ENCODE data around the gene CPSF4L.
A peak's percentile ranks its signal among the peaks of the same experiment; 100 is the strongest.

CPSF4L gene

DNA sequence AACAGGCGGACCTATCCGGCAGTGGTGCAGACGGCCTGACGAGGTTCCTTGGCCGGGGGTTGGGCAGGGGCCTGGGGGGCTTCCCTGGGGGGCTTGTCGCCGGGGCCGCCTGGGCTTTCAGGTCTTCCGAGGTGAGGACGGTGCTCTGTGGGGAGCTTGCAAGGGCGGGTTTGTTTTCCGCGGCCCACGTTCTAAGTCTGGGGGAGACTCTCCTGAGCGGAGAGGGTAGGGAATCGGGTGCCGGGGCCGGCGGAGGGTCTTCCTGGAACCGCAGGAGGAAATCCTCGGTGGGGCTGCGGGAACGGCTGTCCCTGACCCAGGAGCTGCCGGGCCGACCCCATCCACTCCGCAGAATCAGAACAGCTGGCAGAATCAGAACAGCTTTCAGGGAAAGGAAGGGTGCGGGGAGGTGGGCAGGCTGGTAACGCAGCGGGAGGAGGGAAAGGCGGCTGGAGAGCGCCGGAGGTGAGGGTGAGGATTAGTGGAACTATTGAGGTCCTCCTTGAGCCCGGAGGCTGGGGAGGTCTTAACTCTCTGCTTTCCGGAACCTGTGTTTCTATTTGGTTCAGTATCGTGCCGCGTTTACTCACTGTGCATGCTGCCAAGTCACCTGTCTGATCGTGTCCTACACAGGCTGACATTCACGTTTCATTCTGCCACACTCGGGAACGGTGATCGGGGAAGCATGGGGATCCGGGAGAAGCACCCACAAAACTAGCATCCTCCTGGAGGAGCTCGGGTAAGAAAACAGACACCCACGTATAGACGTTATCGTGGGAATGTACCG is 28.9 kb downstream of the CPSF4L start:
- no peak for FAIRE-seq
- DNase-seq (ENCODE audit: low spot score): peak; percentile 76

DNA sequence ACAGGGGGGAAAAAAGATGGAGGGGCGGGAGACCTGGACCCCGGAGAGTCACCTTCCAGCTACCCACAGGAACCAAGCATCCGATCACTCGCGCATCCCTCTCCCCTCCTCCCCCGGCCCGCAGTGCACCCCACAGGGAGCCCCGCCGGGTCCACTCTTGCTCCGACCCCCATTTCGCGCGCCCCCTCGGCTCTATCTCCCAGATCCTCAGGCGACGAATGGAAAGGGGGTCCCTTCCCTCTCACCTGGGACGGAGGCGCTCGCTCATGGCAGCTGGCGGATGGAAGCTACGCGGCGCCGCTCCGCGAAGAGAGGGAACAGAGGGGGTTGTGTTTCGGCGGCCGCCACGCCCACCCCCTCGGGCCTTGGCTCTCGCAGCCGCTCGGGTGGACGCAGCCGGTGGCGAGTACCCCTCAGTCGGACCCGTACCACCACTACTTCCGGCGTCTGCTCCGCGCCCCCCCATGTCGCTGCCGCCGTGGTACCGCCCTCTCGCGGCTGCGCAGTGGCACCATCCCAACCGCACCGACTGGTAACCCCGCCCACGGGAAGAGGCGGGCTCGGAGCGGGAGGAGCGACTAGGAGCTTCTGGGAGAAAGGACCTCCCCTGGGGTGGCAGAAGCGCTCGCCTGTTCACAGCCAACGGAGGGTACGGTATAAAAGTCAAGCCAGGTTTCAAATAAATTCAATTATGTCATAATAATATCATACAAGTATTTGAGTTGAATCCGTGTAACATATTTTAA is 29.7 kb downstream of the CPSF4L start:
- peak; percentile 100 for DNase-seq (ENCODE audit: low spot score)
- peak; percentile 95 for FAIRE-seq

DNA sequence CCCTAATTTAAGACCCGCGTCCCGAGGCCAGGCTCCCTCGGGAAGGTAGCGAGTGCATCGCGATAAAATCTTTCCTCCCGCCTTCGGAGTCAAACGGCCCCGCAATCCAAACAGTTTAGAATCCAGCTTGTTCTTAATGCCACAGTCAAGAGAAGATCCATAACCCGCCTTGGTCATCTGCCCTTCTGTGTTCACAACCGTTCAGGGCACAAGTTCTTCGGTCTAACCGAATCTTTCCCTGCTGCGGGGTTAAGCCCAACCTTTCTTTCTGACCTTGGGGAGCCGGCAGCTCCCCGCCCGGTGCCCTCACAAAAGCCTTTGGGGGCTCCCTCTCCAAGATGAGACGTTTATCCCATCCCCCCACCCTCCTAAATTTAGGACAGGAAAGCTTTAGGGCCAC is 30.3 kb downstream of the CPSF4L start:
- DNase-seq (ENCODE audit: low spot score): peak; percentile 44
- no peak for FAIRE-seq

DNA sequence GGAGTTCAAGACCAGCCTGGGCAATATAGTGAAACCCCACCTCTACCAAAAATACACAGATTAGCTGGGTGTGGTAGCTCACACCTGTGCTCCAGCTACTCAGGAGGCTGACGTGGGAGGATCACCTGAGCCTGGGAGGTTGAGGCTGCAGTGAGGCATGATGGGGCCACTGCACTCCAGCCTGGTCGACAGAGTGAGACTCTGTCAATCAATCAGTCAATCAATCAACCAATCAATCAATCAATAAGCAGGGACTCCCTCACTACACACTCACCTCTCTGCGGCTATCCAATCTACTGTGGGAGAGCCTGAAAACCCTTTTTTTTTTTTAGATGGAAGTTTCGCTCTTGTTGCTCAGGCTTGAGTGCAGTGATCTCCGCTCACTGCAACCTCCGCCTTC is 31.6 kb downstream of the CPSF4L start:
- no peak for DNase-seq (ENCODE audit: low spot score)
- no peak for FAIRE-seq

DNA sequence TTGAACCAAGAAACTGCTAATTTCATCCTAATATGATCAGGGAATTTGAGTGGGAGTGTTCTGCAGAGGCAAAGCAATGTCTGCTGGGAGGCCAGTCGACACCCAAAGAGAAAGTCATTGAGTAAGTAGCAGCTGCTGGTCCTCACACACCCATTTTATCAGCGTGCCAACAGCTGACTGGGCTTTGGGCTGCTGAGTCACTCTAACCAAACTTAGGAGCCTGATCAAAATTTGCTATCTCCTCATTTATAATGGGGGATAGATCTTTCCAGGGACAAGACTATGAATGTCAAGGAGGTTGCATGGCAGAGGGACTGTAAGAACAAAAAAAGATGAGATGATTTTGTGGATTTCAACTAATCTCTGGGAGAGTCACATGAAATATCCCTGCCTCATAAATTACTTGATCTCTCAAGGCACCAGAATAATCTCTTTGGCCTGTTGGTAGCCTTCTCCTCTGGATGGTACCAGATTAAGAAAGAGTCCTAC is 32.9 kb downstream of the CPSF4L start:
- peak; percentile 85 for DNase-seq (ENCODE audit: low spot score)
- no peak for FAIRE-seq

DNA sequence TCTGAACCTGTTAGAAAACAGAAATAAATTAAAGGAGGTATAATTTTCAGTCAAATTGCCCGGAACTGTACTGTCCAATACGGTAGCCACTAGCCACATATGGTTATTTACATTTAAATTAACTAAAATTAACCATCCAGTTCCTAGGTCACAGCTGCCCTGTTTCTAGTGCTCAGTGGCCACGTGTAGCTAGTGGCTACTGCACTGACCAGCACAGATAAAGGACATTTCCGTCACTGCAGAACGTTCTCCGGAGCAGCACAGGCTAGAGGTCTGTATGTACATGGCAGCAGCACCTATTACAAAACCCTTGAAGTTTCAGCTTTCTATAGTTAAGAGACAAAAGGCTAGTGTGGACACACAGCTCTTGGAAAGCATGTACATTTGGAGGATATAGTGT is 33.7 kb downstream of the CPSF4L start:
- no peak for DNase-seq (ENCODE audit: low spot score)

DNA sequence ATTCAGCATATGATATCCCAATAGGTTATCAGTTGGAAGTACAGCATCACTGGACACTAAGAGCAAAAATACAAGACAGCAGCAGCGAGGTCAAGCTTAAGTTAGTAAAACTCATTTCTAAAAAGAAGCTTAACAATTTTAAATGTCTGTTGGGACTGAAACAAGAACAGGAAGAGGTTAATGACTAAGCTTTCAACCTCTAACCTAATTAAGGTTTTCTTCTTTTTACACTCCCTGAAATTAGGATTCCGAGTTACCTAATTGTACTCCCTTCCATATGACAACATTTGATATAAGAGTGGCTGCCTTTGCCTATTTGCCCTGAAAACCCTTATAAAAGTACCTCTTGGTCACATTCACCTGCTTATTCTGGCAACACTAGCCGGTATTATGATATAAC is 34.3 kb downstream of the CPSF4L start:
- FAIRE-seq (no peak), DNase-seq (ENCODE audit: low spot score) (no peak)

More for the DNA sequence above, 33.7 kb downstream of the CPSF4L start:
- FAIRE-seq: no peak

DNA sequence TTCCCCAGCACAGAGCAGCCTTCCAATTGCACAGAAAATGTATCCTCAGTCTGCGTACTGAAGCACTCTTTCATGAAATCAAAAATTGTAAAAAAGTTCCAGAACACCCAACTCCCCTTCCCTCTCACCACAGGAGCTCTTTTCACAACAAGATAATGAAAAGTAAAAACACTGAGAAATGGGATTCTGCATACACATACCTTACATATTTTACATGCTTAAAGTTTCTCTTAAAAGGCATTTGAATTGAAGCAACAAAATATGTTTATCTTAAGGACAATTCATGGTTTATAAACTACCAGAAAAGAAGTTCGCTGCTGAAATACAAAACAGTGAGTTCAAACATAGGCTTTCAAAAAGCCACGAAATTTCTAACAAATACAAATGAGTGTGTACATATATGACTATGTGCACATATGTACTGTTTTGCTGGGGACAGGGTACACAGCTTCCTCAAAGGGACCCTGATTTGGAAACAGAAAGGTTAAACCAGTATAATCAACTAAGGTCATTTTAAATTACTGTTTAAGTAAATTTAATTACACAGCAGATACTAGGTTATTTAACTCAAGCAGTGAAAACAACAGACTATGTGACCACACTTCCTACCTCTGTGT is 35.0 kb downstream of the CPSF4L start:
- no peak for DNase-seq (ENCODE audit: low spot score)
- no peak for FAIRE-seq

DNA sequence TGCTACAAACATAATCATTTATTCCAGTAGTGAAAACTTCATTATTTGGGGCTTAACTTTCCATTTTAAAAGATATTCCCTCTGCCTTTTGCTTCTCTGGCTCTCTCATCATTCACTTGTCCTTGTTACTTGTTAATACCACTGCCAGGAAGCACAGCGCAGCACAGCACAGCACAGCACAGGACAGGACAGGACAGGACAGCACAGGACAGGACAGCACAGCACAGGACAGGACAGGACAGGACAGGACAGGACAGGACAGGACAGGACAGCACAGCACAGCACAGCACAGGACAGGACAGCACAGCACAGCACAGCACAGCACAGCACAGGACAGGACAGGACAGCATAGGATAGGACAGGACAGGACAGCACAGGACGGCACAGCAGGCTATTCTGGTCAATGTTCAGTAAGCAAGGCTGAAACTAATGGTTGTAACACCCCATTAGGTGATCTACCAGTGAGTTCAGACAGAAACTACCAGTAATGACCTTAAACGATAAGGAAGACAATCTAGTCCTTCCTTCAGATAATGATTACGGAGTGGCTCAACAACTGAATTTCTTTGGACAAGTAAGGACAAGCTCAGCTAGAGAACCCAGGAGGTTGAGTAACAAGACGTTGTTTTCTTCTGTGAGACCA is 36.9 kb downstream of the CPSF4L start:
- no peak for DNase-seq (ENCODE audit: low spot score)
- peak; percentile 84 for FAIRE-seq

DNA sequence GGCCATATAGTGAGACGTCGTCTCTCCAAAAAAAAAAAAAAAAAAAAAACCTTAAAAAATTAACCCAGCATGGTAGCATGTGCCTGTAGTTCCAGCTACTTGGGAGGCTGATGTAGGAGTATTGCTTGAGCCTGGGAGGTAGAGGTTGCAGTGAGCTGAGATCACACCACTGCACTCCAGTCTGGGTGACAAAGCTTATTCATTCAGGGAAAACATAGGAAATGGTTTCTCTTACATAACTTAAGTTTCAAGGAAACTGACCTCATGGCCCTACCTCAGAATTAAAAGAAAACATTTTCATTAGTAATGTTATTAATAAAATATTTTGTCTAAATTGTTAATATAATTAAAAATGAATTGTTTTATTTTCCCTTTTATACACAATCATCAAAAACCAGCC is 37.4 kb downstream of the CPSF4L start:
- DNase-seq (ENCODE audit: low spot score) (no peak), FAIRE-seq (no peak)

DNA sequence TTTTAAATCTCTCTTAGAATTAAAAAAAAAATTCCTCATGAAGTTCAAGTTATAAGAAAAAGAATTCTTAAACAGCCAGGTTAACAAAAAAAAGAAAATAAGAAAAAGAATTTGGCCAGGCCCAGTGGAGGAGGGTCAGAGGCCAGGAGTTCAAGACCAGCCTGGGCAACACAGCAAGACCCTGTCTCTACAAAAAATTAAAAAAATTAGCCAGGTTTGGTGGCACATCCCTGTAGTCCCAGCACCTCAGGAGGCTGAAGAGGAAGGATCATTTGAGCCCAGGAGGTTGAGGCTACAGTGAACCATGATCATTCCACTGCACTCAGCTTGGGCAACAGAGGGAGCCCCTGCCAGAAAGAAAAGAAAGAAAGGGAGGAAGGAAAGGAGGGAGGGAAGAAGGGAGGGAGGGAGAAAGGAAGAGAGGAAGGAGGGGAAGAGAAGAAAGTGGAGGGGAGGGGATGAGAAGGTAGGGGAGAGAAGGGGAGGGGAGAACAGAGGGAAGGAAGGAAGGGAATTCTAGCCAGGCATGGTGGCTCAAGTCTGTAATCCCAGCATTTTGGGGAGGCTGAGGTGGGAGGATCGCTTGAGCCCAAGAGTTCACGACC is 38.0 kb downstream of the CPSF4L start:
- no peak for DNase-seq (ENCODE audit: low spot score)
- no peak for FAIRE-seq

DNA sequence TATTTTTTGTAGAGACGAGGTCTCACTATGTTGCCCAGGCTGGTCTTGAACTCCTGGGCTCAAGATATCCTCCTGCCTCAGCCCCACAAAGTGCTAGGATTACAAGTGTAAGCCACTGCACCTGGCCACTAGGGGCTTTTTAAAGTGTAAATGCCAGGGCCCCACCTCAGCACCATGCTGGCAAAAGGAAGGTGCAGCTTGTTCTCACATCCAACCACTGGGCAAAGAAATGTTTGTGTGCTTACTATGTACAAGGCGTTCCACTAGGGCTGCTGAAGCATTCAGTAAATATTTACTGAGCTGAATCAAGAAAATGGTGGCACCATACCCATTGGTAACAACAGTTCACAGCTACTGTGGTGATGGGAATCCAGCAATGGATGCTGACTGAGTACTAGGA is 46.2 kb downstream of the CPSF4L start:
- FAIRE-seq (peak; percentile 56), DNase-seq (ENCODE audit: low spot score) (no peak)

DNA sequence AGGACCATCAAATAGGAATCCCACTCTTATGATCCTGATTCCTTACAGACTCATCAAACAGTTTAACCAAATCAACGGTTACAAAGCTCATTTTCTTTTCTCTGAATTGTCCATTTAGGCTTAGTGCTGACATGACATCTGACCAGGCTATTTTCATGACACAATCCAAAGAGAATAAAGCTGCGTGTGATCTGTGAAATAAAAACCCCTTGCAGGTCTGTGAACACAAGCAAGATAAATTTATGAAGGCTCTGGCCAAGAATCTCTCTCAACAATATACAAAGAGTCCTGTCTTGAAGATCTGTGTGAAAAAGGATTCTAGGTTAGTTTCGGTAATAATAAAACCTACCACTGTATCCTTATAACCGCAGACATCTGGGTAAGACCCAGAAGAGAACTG is 46.8 kb downstream of the CPSF4L start:
- DNase-seq (ENCODE audit: low spot score) (no peak), FAIRE-seq (no peak)

DNA sequence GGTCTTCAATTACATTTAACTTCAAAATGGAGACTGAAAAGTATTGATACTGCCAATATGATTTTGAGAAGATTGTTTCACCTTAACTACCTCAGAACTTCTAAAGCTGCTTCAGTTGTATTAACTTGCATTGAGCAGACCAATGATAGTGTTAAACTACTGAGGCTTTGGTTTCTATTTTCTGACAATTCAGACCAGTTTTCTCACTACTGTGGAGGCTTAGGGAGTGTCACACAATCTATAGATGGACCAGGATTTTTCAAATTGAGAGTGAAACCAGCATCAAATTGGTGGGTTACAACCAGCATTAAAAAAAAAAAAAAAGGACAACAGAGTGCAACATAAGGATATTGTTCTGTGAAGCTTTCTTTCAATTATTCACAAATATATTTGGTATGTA is 47.7 kb downstream of the CPSF4L start:
- FAIRE-seq (no peak), DNase-seq (ENCODE audit: low spot score) (no peak)

DNA sequence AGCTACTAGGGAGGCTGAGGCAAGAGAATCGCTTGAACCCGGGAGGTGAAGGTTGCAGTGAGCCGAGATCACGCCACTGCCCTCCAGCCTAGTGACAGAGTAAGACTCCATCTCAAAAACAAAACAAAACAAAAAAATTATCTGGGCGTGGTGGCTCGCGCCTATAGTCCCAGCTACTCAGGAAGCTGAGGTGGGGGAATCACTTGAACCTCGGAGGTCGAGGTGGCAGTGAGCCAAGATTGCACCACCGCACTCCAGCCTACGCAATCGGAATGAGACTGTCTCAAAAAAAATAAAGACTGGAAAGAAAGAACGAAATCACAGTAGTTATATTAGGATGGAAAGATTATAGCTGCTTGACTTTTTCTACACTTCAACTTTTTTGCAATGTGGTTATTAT is 49.9 kb downstream of the CPSF4L start:
- FAIRE-seq (no peak), DNase-seq (ENCODE audit: low spot score) (no peak)

DNA sequence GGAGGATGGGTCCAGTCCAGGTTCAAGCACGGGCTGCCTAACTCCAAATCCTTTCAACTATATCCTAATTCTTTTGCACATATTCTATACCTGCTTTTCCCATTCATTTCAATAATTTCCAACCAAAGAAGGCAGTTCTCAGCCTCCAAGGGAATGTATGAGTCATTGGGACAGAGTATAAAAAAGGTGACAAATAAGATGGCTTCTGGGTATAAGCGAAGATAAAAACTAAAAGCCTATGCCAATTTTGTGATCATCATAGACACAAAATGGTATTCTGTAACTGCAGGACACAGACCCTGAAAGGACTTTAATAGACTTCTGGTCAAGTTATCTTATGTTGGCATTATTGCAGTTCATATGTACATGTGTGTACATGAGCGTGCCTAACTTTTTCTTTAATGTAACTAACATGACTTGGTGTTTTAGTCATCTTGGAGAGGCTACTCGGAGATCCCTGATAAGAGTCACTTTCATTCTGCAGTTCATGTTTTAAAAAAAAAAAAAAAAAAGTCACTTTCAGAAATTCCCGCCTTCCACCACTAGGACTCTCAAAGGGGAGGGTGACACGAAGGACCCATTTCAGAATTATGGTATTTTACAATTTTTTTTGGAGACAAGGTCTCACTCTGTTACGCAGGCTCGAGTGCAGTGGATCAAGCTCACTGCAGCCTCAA is 51.5 kb downstream of the CPSF4L start:
- DNase-seq (ENCODE audit: low spot score) (peak; percentile 63), FAIRE-seq (no peak)

DNA sequence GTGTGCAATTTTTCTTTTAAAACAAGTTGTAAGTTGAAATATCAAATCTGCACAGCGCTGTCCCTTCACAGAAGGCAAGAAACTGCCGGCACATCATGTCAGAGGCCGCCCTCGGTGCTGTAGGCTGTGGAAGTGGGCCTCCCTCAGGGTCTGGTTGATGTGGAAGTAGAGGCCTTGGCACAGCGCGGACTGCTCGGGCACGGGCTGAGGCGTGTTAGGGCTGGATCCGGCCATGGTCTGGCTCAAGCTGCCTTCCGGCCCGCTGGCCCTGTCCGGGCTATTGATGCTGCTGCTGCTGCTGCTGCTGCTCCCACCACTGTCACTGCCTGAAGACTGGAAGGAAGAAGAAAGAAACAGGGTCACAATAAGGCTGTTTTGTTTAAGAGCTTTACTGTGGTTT is 52.2 kb downstream of the CPSF4L start:
- no peak for DNase-seq (ENCODE audit: low spot score)
- FAIRE-seq: no peak

DNA sequence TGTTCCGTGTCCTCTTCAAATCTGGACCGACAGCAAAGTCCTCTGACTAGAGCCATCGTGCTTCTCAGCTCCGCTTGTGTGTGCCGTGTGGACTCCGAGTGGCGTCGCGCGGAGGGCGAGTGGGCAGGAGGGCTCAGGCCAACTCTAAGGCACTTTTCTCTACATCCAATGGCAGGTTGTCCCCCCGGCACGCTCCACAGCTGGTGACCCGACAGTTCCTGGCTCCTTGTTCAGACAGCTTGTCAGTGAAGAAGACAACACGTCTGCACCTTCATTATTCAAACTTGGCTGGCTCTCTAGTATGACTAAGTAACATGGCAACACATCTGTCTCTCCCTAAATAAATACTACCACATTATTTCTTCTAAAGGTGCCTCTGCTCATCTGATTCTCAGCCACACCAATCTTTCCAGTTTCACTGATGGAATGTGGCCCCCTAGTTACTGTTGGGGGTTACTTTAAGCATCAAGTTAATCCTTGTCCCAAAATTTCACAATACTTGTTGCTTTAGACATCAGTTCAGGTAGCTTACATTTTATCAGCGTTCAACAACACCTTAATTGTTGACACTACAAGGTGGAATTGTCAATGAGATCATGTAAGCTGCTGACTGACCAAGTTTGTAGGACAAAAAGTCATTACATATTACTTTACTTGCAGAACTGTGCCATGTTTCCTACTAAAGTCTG is 53.4 kb downstream of the CPSF4L start:
- FAIRE-seq (no peak), DNase-seq (ENCODE audit: low spot score) (no peak)

DNA sequence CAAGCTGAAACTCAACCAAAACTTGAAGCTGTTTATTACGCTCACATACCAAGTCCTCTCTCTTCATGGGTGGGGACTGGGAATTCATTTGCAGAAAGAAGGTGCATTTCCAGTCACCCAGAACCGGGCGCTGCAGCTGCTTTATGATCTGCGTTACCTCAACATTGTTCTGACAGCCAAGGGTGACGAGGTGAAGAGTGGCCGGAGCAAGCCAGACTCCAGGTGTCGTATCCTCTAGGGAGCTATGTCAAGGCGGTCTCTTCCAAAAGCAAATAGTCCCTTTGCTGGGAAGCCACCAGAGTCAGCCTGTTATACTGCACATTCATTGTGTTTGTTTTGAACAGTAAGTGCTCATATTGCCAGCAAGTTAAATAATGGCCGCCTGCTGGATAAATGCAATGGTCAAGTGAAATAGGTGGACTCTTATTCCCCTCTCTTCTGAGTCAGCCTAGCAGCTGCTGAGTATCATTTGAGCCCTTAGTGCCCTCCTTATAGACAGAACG is 56.2 kb downstream of the CPSF4L start:
- FAIRE-seq (no peak), DNase-seq (ENCODE audit: low spot score) (no peak)

All from urothelium cell line (cell line).